ENCODE measurements around the gene VPS37C.

Gene VPS37C

DNA sequence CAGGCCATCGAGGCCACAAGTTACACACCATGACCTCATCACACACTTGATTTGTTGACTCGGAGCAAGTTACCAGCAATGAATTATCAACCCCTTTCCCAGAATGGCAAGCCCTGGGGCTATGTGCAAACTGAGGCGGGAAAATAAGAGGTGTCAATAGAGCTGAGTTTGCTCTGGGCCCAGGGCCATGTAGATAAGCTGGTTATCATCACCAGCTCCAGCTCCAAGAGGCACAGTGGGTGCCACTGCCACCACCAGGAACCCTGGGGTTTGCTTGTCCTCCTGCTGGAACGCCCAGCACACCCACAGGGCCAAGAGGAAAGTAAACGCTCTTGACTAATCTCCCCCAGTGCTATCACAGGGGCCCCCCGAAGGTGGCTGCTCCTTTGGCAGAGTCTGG, 13.0 kb upstream of the VPS37C start:
- H3K27ac ChIP-seq (ENCODE audit: poor library complexity, severe bottlenecking), result no peak overlapping the region
- DNase-seq (ENCODE audit: low spot score), result no peak
- H3K27me3 ChIP-seq (ENCODE audit: insufficient read depth, poor library complexity, severe bottlenecking), result no peaks in the 10 kb centered on the region
- no peak for ATAC-seq (ENCODE audit: low read depth)
- H3K4me3 ChIP-seq (ENCODE audit: severe bottlenecking), result no peak overlapping the region
- H3K36me3 ChIP-seq (ENCODE audit: low read depth), result no peaks in the 10 kb centered on the region
- H3K4me1 ChIP-seq (ENCODE audit: insufficient read depth, poor library complexity, severe bottlenecking), result no peaks in the 10 kb centered on the region
- no peak for TF ChIP-seq CTCF (IDR thresholded peaks at IDR 0.05; ENCODE audit: poor library complexity, severe bottlenecking)
- no peaks in the 10 kb centered on the region for H3K9me3 ChIP-seq (ENCODE audit: severe bottlenecking)

GRCh38 chr11:61173456-61173855, 12.2 kb upstream of the VPS37C start:
- DNase-seq (ENCODE audit: low spot score), result no peak
- no peaks in the 10 kb centered on the region for H3K36me3 ChIP-seq (ENCODE audit: low read depth)
- peak; percentile 48 for TF ChIP-seq CTCF (IDR thresholded peaks at IDR 0.05; ENCODE audit: poor library complexity, severe bottlenecking)
- no peak overlapping the region for H3K27ac ChIP-seq (ENCODE audit: poor library complexity, severe bottlenecking)
- no peaks in the 10 kb centered on the region for H3K9me3 ChIP-seq (ENCODE audit: severe bottlenecking)
- peak; percentile 58 for ATAC-seq (ENCODE audit: low read depth)
- H3K4me3 ChIP-seq (ENCODE audit: severe bottlenecking), result no peak overlapping the region
- no peaks in the 10 kb centered on the region for H3K4me1 ChIP-seq (ENCODE audit: insufficient read depth, poor library complexity, severe bottlenecking)
- no peaks in the 10 kb centered on the region for H3K27me3 ChIP-seq (ENCODE audit: insufficient read depth, poor library complexity, severe bottlenecking)

DNA sequence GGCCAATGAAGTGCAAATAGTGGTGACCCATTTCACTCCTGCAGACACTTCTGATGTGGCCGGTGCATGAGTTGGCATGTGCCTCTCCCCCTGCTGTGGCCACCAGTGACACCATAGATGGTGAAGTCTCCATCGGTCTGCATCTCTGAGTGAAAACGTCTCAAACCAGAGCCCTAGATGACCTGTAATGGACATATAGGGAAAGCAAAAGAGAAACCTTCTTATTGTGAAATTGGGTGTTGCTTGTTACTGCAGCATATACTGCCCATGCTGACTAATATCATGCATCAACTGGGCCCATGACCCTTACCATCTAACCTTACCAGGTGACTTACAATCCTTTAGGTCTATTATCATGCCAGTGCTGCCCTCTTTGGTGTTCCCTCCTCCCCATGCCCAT, 11.7 kb upstream of the VPS37C start:
- H3K4me3 ChIP-seq (ENCODE audit: severe bottlenecking), result no peak overlapping the region
- H3K36me3 ChIP-seq (ENCODE audit: low read depth), result no peaks in the 10 kb centered on the region
- TF ChIP-seq CTCF (IDR thresholded peaks at IDR 0.05; ENCODE audit: poor library complexity, severe bottlenecking), result no peak
- no peaks in the 10 kb centered on the region for H3K9me3 ChIP-seq (ENCODE audit: severe bottlenecking)
- ATAC-seq (ENCODE audit: low read depth), result no peak
- H3K27me3 ChIP-seq (ENCODE audit: insufficient read depth, poor library complexity, severe bottlenecking), result no peaks in the 10 kb centered on the region
- H3K27ac ChIP-seq (ENCODE audit: poor library complexity, severe bottlenecking), result no peak overlapping the region
- no peaks in the 10 kb centered on the region for H3K4me1 ChIP-seq (ENCODE audit: insufficient read depth, poor library complexity, severe bottlenecking)
- no peak for DNase-seq (ENCODE audit: low spot score)

DNA sequence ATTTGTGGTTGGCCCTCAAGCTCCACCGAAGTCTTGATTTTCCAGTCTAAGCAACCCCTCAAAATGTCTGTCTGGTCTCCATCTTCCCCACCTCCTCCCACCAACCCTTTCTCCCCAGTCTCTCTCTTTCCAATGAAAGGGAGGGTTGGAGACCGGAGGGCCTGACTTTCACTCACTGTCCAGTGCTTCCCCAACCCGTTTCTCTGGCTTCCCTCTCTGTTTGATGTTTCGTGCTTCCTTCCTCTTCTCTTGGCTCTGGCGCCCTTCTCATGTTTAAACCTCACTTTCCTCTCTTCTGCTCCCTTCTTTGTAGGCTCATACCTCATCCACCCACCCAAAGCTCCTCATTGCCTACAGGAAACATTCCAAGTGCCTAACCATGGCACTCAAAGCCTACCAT, 11.1 kb upstream of the VPS37C start:
- no peak overlapping the region for H3K4me3 ChIP-seq (ENCODE audit: severe bottlenecking)
- no peak for TF ChIP-seq CTCF (IDR thresholded peaks at IDR 0.05; ENCODE audit: poor library complexity, severe bottlenecking)
- ATAC-seq (ENCODE audit: low read depth), result no peak
- no peaks in the 10 kb centered on the region for H3K4me1 ChIP-seq (ENCODE audit: insufficient read depth, poor library complexity, severe bottlenecking)
- H3K27me3 ChIP-seq (ENCODE audit: insufficient read depth, poor library complexity, severe bottlenecking), result no peaks in the 10 kb centered on the region
- H3K36me3 ChIP-seq (ENCODE audit: low read depth), result no peaks in the 10 kb centered on the region
- H3K27ac ChIP-seq (ENCODE audit: poor library complexity, severe bottlenecking), result no peak overlapping the region
- no peaks in the 10 kb centered on the region for H3K9me3 ChIP-seq (ENCODE audit: severe bottlenecking)
- DNase-seq (ENCODE audit: low spot score), result no peak

DNA sequence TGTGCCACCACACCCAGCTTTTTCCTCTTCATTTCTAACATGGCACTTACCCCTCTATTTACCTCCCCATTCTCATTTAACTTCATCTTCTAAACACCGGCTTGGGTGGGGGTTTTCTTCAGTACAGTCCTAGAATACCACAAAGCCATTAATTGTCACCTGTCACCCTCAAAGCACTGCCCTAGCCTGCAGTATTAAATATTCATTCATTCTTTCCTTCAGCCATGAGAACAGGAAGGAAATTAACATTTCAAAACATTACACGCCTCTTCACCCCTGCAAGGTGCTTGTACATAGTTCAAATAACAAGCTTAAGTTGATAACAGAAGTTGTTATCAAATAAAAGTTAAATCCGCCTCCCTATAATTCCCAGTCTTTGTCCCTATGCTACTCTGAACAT, 10.7 kb upstream of the VPS37C start:
- H3K4me1 ChIP-seq (ENCODE audit: insufficient read depth, poor library complexity, severe bottlenecking), result no peaks in the 10 kb centered on the region
- DNase-seq (ENCODE audit: low spot score) (no peak), ATAC-seq (ENCODE audit: low read depth) (no peak)
- no peaks in the 10 kb centered on the region for H3K27me3 ChIP-seq (ENCODE audit: insufficient read depth, poor library complexity, severe bottlenecking)
- no peaks in the 10 kb centered on the region for H3K9me3 ChIP-seq (ENCODE audit: severe bottlenecking)
- H3K4me3 ChIP-seq (ENCODE audit: severe bottlenecking), result no peak overlapping the region
- H3K27ac ChIP-seq (ENCODE audit: poor library complexity, severe bottlenecking), result no peak overlapping the region
- TF ChIP-seq CTCF (IDR thresholded peaks at IDR 0.05; ENCODE audit: poor library complexity, severe bottlenecking), result no peak
- no peaks in the 10 kb centered on the region for H3K36me3 ChIP-seq (ENCODE audit: low read depth)

Data from RWPE2 (cell line).